ENCODE measurements around the gene SPACA9. TPM values are rescaled to one million over a fixed set of nuclear protein-coding genes. Genes with fewer than 3 reads are reported as not detected.

The SPACA9 gene
- total RNA-seq, 1 donor from 2014 or later, result 8.3 TPM

DNA sequence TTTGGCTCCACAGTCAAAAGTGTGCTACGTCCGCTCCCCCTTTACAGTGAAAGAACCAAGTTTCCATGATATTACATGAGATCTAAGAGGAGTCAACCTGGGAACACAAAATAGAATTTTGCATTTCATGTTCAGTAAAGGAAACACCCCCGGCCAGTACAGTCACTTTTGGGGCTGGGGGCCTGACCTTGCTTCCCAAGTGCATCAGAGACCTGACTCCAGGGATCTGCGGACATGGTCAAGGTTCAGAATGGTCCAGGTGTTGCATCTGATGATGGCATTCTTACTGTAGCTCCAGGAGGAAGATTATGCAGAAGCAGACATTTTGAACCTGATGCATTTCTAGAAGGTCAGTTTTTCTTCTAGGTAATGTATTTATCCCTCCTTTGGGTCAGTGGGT lies 40.4 kb upstream of the SPACA9 start:
- Mint-ChIP-seq H3K27ac (no peak overlapping the region), H3K4me3 (no peak overlapping the region), H3K9me3 (no peaks in the 10 kb centered on the region)

DNA sequence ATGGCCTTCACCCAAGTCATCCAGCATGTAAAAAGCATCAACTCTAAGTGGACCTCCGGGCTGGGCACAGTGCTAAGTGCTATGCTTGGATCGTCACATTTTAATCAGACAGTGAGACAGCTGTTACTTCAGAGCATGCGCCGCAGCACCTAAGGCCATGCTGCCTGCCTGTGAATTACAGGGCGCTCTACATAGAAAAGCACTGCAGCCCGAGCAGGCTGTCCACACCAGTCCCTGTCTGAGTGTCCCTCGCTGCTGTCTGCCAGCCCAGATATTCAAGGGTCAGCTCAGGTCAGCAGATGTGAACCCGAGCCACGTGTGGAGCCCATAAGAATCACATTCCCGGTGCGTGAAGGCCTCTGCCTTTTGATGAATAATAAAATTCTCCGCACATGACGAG lies 37.7 kb upstream of the SPACA9 start:
- no peaks in the 10 kb centered on the region for H3K27me3 Mint-ChIP-seq
- no peak for DNase-seq (ENCODE audit: extremely low spot score, unreplicated experiment)
- no peak overlapping the region for H3K27ac Mint-ChIP-seq
- TF ChIP-seq, protein P1, sequence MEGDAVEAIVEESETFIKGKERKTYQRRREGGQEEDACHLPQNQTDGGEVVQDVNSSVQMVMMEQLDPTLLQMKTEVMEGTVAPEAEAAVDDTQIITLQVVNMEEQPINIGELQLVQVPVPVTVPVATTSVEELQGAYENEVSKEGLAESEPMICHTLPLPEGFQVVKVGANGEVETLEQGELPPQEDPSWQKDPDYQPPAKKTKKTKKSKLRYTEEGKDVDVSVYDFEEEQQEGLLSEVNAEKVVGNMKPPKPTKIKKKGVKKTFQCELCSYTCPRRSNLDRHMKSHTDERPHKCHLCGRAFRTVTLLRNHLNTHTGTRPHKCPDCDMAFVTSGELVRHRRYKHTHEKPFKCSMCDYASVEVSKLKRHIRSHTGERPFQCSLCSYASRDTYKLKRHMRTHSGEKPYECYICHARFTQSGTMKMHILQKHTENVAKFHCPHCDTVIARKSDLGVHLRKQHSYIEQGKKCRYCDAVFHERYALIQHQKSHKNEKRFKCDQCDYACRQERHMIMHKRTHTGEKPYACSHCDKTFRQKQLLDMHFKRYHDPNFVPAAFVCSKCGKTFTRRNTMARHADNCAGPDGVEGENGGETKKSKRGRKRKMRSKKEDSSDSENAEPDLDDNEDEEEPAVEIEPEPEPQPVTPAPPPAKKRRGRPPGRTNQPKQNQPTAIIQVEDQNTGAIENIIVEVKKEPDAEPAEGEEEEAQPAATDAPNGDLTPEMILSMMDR (conservative IDR thresholded peaks at IDR 0.05), result no peak
- H3K9me3 Mint-ChIP-seq, result no peaks in the 10 kb centered on the region
- no peak overlapping the region for H3K4me3 Mint-ChIP-seq
- H3K4me1 Mint-ChIP-seq (ENCODE audit: unreplicated experiment), result peaks cover 14% of the 10 kb centered on the region
- peaks cover 3% of the 10 kb centered on the region for H3K36me3 Mint-ChIP-seq

More for the DNA sequence above, 40.4 kb upstream of the SPACA9 start:
- TF ChIP-seq, protein P1 (conservative IDR thresholded peaks at IDR 0.05), result no peak
- peaks cover 2% of the 10 kb centered on the region for H3K27me3 Mint-ChIP-seq
- H3K4me1 Mint-ChIP-seq (ENCODE audit: unreplicated experiment), result peaks cover 27% of the 10 kb centered on the region
- peaks cover 3% of the 10 kb centered on the region for H3K36me3 Mint-ChIP-seq
- no peak for DNase-seq (ENCODE audit: extremely low spot score, unreplicated experiment)

DNA sequence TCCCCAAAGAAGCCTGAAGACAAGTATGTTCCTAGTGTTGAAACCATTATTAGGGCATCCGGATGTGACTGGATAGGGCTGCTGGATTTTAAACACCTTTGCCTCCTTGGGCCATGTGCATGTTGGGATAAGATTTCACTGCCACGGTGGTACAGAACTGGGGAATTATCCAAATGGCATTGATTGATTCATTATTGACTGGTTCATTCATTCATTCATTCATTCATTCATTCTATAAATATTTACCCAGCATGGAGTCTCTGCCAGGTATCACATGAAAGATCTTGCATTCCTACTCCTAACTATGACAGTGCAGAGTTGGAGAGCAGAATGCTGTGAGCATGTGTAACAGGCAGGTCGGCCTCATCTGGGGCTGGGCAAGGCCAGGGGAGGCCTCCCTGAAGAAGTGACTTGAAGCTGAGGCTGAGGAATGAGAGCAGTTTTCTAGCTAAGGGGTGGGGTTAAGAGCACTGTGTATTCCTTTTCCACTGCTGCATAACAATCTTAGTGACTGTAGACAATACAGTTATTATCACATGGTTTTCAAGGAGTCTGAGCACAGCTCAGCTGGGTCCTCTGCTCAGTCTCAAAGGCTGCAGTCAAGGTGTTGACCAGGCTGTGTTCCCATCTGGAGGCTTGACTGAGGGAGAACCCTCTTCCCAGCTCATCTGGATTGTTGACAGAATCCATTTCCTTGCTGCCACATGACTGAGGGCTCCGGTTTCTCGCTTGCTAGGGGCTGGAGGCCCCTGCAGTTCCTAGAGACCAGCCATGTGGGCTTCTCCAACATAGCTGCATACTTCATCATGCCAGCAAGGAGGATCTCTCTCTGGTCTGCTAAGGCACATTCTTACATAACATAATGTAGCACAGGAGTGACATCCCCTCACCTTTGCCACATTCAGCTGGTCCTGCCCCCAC lies 36.3 kb upstream of the SPACA9 start:
- Mint-ChIP-seq H3K36me3 (peaks cover 3% of the 10 kb centered on the region), H3K27me3 (no peaks in the 10 kb centered on the region), H3K27ac (peak overlapping the region; percentile 48), H3K4me1 (ENCODE audit: unreplicated experiment) (peaks cover 14% of the 10 kb centered on the region), H3K9me3 (no peaks in the 10 kb centered on the region), H3K4me3 (no peak overlapping the region)
- TF ChIP-seq, protein P1 (conservative IDR thresholded peaks at IDR 0.05), result no peak
- no peak for DNase-seq (ENCODE audit: extremely low spot score, unreplicated experiment)

DNA sequence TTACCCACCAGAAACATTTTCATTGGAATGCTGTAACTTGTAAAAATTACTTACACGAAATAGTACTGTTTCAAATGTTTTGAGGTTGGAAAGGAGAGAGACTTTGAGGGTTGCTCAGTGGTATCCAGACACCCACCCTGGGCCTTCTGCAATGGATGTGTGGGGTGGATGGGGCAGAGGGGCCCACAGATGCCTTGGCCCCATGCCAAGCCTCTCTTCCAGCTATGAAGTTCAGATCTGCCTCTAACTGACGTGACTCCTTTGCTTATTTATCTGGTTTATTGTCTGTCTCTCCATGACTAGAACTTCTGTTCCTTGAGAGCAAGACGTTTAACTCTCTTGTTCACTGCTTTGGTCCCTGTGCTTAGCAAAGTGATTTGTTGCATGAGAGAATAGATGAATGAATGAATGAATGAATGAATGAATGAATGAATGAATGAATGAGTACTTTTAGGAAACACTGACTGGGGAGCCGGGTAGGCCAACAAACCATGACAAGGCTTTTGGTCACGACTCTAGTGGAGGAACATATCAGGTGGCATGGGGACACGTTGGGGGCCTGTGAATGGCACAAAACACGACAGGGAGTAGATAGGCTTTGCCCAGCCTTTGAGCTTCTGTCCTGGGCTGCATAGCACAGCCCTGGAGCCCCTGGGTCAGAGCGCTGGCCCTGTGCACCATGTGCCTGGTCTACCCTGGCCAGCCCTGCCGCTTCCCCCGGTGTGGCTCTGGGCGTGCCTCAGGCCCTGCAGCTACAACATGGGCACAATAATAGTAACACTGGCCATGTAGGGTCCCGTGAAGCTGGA lies 32.4 kb upstream of the SPACA9 start:
- TF ChIP-seq, protein P1 (conservative IDR thresholded peaks at IDR 0.05), result no peak
- DNase-seq (ENCODE audit: extremely low spot score, unreplicated experiment), result no peak
- Mint-ChIP-seq H3K4me1 (ENCODE audit: unreplicated experiment) (peaks cover 9% of the 10 kb centered on the region), H3K27ac (no peak overlapping the region), H3K4me3 (no peak overlapping the region), H3K36me3 (peaks cover 3% of the 10 kb centered on the region), H3K9me3 (no peaks in the 10 kb centered on the region), H3K27me3 (no peaks in the 10 kb centered on the region)

DNA sequence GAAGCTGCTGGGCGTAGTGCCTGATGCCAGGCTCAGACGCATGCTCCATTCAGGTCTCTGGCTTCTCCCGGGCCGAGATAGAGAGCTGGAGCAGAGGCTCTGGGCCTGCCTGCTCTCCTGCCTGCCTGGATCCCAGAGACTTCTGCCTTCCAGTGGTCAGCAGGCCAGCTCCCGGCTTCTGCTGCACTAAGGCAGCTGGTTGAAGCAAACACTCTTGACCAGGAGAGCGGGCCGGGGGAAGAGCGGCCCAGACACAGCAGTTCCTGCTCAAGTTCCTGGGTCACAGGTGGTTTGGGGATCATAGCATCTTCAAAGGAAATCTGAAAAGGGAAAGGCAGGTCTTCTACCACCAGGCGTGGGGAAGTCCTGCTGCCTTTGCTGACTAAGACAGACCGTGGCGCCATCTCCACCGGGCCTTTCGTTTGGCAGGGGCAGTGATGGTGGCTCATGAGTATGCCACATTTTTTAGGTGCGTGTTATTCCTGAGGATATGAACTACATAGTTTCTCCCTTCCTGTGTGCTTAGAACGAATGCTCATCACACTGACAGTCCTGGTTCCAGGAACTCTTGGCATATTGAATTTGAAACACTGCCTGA lies 31.7 kb upstream of the SPACA9 start:
- Mint-ChIP-seq H3K4me1 (ENCODE audit: unreplicated experiment) (peaks cover 9% of the 10 kb centered on the region), H3K27ac (no peak overlapping the region), H3K36me3 (peaks cover 3% of the 10 kb centered on the region), H3K4me3 (no peak overlapping the region), H3K9me3 (no peaks in the 10 kb centered on the region), H3K27me3 (no peaks in the 10 kb centered on the region)
- no peak for DNase-seq (ENCODE audit: extremely low spot score, unreplicated experiment)
- TF ChIP-seq, protein P1 (conservative IDR thresholded peaks at IDR 0.05), result no peak
